HFFc6 (cell line): ENCODE data around the gene HOXB6. TPM values are rescaled to one million over a fixed set of nuclear protein-coding genes. Genes with fewer than 3 reads are reported as not detected.

Source experiments
- DNase-seq: peaks from one replicate; pipeline ENCODE4 v3.0.0-alpha.2; 2018
- H3K27ac Mint-ChIP-seq: 2 replicates; pipeline ENCODE4 v1.8.0; 2020; ENCODE audit warnings: mild to moderate bottlenecking, mixed read lengths
- H3K27me3 Mint-ChIP-seq: 2 replicates; pipeline ENCODE4 v1.8.0; 2021; ENCODE audit warnings: mild to moderate bottlenecking, moderate library complexity, mixed read lengths; ENCODE audit not compliant: insufficient read depth
- H3K36me3 Mint-ChIP-seq: 2 replicates; pipeline ENCODE4 v1.8.0; 2021; ENCODE audit warnings: low read depth, mixed read lengths
- H3K4me1 Mint-ChIP-seq: 2 replicates; pipeline ENCODE4 v1.8.0; 2020; ENCODE audit warnings: low read depth, mixed read lengths
- H3K4me3 Mint-ChIP-seq: 2 replicates; pipeline ENCODE4 v1.8.0; 2020; ENCODE audit warnings: mild to moderate bottlenecking, moderate library complexity, mixed read lengths
- H3K9me3 Mint-ChIP-seq: 2 replicates; pipeline ENCODE4 v1.8.0; 2020; ENCODE audit warnings: mild to moderate bottlenecking, mixed read lengths
- total RNA-seq, 6 experiments: library from RNA; stranded (reverse); fragmentation: NEBNext Ultra II Directional; extraction: Animal tissue kit (Norgen Biotek cat#: 25700); gene quantifications; 2 replicates in 1 of 6; 3 replicates in 5 of 6; pipeline ENCODE4 v1.2.3, GENCODE V29; 2021
- TF ChIP-seq, protein P1 (sequence below): fragments of 200-600 bp; sonication (generic); IDR thresholded peaks from 2 replicates; pipeline ENCODE4 v1.5.0; 2021; ENCODE audit warnings: antibody characterized with exemption, mild to moderate bottlenecking

HOXB6 gene
- total RNA-seq, 6 experiments from 2014 or later: not detected

DNA sequence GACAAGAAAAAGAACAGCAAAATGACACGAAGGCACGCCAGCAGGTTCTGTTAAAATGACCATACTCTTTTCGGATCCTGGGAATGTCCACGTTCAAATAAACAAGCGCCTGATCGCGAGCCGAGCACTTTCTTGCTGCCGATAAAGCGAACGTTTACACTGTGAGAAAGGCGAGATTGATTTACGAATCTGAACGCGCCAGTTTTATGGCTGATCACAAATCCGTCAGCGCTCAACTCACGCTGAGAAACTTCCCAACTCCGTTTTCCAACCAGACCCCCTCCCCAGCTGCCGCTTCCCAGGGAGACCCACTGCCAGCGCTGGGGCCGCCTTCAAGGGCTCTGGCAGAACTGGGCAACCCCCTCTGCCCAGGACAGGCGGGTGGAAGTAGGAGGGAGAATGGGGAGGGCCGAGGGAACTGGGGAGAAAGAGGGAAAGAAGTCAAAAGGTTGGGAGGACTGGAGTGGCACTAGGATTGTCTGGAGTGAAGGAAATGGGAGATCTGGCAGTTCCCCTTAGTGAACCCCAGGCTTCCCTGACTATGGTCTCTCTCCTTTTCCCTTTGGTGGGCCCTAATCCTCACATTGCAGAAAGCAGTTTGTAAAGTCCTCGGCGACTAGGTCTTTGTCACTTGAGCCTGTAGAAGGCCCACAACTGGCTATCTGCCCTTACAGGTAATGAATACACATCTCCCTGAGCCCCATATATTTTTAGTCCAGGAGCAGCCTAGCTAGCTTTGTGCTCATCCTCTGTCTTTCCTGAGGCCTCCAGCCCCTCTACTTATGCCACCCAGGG is 33.6 kb downstream of the HOXB6 start:
- peak overlapping the region; percentile 58; the same call in 1 of the 2 replicates for H3K4me3 Mint-ChIP-seq
- no peaks in the 10 kb centered on the region for H3K9me3 Mint-ChIP-seq
- no peak for DNase-seq
- H3K27me3 Mint-ChIP-seq: peaks cover 41% of the 10 kb centered on the region
- no peaks in the 10 kb centered on the region; the same call in 1 of the 2 replicates for H3K4me1 Mint-ChIP-seq
- H3K36me3 Mint-ChIP-seq: no peaks in the 10 kb centered on the region
- TF ChIP-seq, protein P1, sequence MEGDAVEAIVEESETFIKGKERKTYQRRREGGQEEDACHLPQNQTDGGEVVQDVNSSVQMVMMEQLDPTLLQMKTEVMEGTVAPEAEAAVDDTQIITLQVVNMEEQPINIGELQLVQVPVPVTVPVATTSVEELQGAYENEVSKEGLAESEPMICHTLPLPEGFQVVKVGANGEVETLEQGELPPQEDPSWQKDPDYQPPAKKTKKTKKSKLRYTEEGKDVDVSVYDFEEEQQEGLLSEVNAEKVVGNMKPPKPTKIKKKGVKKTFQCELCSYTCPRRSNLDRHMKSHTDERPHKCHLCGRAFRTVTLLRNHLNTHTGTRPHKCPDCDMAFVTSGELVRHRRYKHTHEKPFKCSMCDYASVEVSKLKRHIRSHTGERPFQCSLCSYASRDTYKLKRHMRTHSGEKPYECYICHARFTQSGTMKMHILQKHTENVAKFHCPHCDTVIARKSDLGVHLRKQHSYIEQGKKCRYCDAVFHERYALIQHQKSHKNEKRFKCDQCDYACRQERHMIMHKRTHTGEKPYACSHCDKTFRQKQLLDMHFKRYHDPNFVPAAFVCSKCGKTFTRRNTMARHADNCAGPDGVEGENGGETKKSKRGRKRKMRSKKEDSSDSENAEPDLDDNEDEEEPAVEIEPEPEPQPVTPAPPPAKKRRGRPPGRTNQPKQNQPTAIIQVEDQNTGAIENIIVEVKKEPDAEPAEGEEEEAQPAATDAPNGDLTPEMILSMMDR: no peak
- H3K27ac Mint-ChIP-seq: no peak overlapping the region

GRCh38 chr17:48570325-48571023 is 34.3 kb downstream of the HOXB6 start:
- DNase-seq: no peak
- peak overlapping the region; percentile 58; the same call in 1 of the 2 replicates for H3K4me3 Mint-ChIP-seq
- no peak overlapping the region for H3K27ac Mint-ChIP-seq
- peaks cover 35% of the 10 kb centered on the region for H3K27me3 Mint-ChIP-seq
- no peaks in the 10 kb centered on the region for H3K9me3 Mint-ChIP-seq
- TF ChIP-seq, protein P1: no peak
- no peaks in the 10 kb centered on the region for H3K36me3 Mint-ChIP-seq
- no peaks in the 10 kb centered on the region; the same call in 1 of the 2 replicates for H3K4me1 Mint-ChIP-seq

GRCh38 chr17:48569674-48570324 is 35.0 kb downstream of the HOXB6 start:
- TF ChIP-seq, protein P1: 0 out of 2 replicates have a peak, but pooled peaks have one; percentile 14
- Mint-ChIP-seq H3K36me3 (no peaks in the 10 kb centered on the region), H3K27me3 (peaks cover 29% of the 10 kb centered on the region), H3K27ac (no peak overlapping the region), H3K4me3 (no peak overlapping the region), H3K4me1 (no peaks in the 10 kb centered on the region; the same call in 1 of the 2 replicates), H3K9me3 (no peaks in the 10 kb centered on the region)
- DNase-seq: no peak

DNA sequence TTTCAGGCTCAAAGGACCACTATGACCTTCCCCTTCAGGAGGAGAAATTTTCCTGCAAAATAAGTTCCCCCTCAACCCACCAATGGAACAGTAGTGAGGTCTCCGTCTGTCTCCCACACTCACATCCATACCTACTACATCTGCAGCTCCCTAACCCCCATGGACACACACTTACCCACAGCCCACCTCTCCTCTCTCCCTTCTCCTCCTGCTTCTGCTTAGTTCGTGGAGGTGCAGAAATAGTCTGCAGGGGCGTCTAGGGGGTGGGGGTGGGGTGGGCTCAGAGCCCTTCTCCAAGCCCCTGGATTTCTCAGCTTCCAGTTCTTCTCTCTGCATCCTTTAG is 35.6 kb downstream of the HOXB6 start:
- Mint-ChIP-seq H3K36me3 (no peaks in the 10 kb centered on the region), H3K9me3 (no peaks in the 10 kb centered on the region), H3K4me3 (no peak overlapping the region), H3K4me1 (no peaks in the 10 kb centered on the region; the same call in 1 of the 2 replicates), H3K27me3 (peaks cover 27% of the 10 kb centered on the region), H3K27ac (no peak overlapping the region)
- TF ChIP-seq, protein P1: no peak
- DNase-seq: no peak

GRCh38 chr17:48568499-48569239 is 36.1 kb downstream of the HOXB6 start:
- Mint-ChIP-seq H3K4me3 (no peak overlapping the region), H3K4me1 (no peaks in the 10 kb centered on the region; the same call in 1 of the 2 replicates), H3K36me3 (no peaks in the 10 kb centered on the region), H3K27ac (no peak overlapping the region), H3K27me3 (peaks cover 23% of the 10 kb centered on the region), H3K9me3 (no peaks in the 10 kb centered on the region)
- TF ChIP-seq, protein P1: no peak
- no peak for DNase-seq
